ENCODE measurements around the gene KDR.

The KDR gene

GRCh38 chr4:55125087-55125721, at the start of gene KDR:
Gene KDR, minus strand, starts transcription at chr4:55125595. Its CDS starts 302 bp downstream, at chr4:55125293.
- peak within 1 kb of the TSS; percentile 79 for H3K4me3 ChIP-seq
- TF ChIP-seq CTCF (IDR thresholded peaks at IDR 0.05) = no peak
- DNase-seq (ENCODE audit: low spot score) = peak; percentile 73
- H3K27ac ChIP-seq = peak within 1 kb of the TSS; percentile 44 to 51

- no peak for TF ChIP-seq CTCF (IDR thresholded peaks at IDR 0.05)
- no peak for DNase-seq (ENCODE audit: low spot score)
Measured at GRCh38 chr4:55173580-55173979, 48.2 kb upstream of the KDR start.

GRCh38 chr4:55172694-55173287, 47.4 kb upstream of the KDR start:
- H3K27ac ChIP-seq = no peak overlapping the region
- no peak for DNase-seq (ENCODE audit: low spot score)
- no peak overlapping the region for H3K4me3 ChIP-seq
- TF ChIP-seq CTCF (IDR thresholded peaks at IDR 0.05) = no peak

More at GRCh38 chr4:55173580-55173979, 48.2 kb upstream of the KDR start:
- Histone ChIP-seq H3K4me3 (no peak overlapping the region), H3K27ac (no peak overlapping the region)

GRCh38 chr4:55170462-55170861, 45.1 kb upstream of the KDR start:
- no peak for TF ChIP-seq CTCF (IDR thresholded peaks at IDR 0.05)
- no peak overlapping the region for H3K27ac ChIP-seq
- no peak overlapping the region for H3K4me3 ChIP-seq
- no peak for DNase-seq (ENCODE audit: low spot score)

- no peak for TF ChIP-seq CTCF (IDR thresholded peaks at IDR 0.05)
- Histone ChIP-seq H3K4me3 (no peak overlapping the region), H3K27ac (no peak overlapping the region)
- DNase-seq (ENCODE audit: low spot score) = no peak
Measured at GRCh38 chr4:55169352-55169961, 44.1 kb upstream of the KDR start.

- no peak for TF ChIP-seq CTCF (IDR thresholded peaks at IDR 0.05)
- H3K4me3 ChIP-seq = no peak overlapping the region
- no peak overlapping the region for H3K27ac ChIP-seq
- no peak for DNase-seq (ENCODE audit: low spot score)
Measured at GRCh38 chr4:55162396-55162795, 37.0 kb upstream of the KDR start.

GRCh38 chr4:55161739-55162138, 36.3 kb upstream of the KDR start:
- no peak for DNase-seq (ENCODE audit: low spot score)
- no peak overlapping the region for H3K4me3 ChIP-seq
- no peak for TF ChIP-seq CTCF (IDR thresholded peaks at IDR 0.05)
- no peak overlapping the region for H3K27ac ChIP-seq

Data from coronary artery (tissue), 2 donors.